Osteoblast (primary cell): Measurements from ENCODE around the gene FOXM1. TPM values are rescaled to one million over a fixed set of nuclear protein-coding genes. Genes with fewer than 3 reads are reported as not detected.
"Not testable (repeated sequence)": the region's sequence is repeated elsewhere in the genome, so short reads cannot be mapped to it uniquely, and the experiment has no call there.

Experiments
- DNase-seq: peaks from one replicate; pipeline ENCODE4 v3.0.0; 2011; ENCODE audit warnings: low spot score, mixed read lengths; ENCODE audit not compliant: insufficient read length; ENCODE audit errors: missing footprints
- H2AFZ ChIP-seq: 2 replicates; pipeline ENCODE4 v1.6.0; 2011; ENCODE audit warnings: mild to moderate bottlenecking, low read length
- H3K27ac ChIP-seq: 2 replicates; pipeline ENCODE4 v1.5.1; 2011; ENCODE audit warnings: mild to moderate bottlenecking, low read depth, low read length, moderate library complexity
- H3K27me3 ChIP-seq: 2 replicates; pipeline ENCODE4 v1.6.0; 2012; ENCODE audit warnings: mild to moderate bottlenecking, control low read depth, inconsistent platforms, low read length, moderate library complexity; ENCODE audit not compliant: insufficient read depth
- H3K36me3 ChIP-seq: 2 replicates; pipeline ENCODE4 v1.5.1; 2011; ENCODE audit warnings: mild to moderate bottlenecking, low read length, control low read depth, moderate library complexity; ENCODE audit not compliant: insufficient read depth
- H3K4me1 ChIP-seq: 2 replicates; pipeline ENCODE4 v1.5.1; 2011; ENCODE audit warnings: mild to moderate bottlenecking, low read length, control low read depth, moderate library complexity; ENCODE audit not compliant: insufficient read depth
- H3K4me2 ChIP-seq: 2 replicates; pipeline ENCODE4 v1.6.0; 2011; ENCODE audit warnings: mild to moderate bottlenecking, low read length; ENCODE audit not compliant: insufficient read depth
- H3K4me3 ChIP-seq: fragments of 200-600 bp; sonication (generic); 3 replicates; pipeline ENCODE4 v1.5.1; 2012; ENCODE audit warnings: mild to moderate bottlenecking, low read length, inconsistent platforms; ENCODE audit not compliant: insufficient read depth
- H3K79me2 ChIP-seq: 2 replicates; pipeline ENCODE4 v1.6.0; 2012; ENCODE audit warnings: mild to moderate bottlenecking, low read length, control low read depth, inconsistent platforms; ENCODE audit not compliant: insufficient read depth
- H3K9me3 ChIP-seq: 2 replicates; pipeline ENCODE4 v1.5.1; 2011; ENCODE audit warnings: low read depth, low read length, control low read depth
- H4K20me1 ChIP-seq: 2 replicates; pipeline ENCODE4 v1.6.0; 2012; ENCODE audit warnings: mild to moderate bottlenecking, low read length, control low read depth; ENCODE audit not compliant: insufficient read depth
- total RNA-seq: library from RNA; depleted of rRNA; stranded (reverse); fragments of >200 nt; gene quantifications from 2 replicates; pipeline ENCODE4 v1.2.3, GENCODE V29; 2012
- TF ChIP-seq, protein P1 (sequence below): IDR thresholded peaks from 2 replicates; pipeline ENCODE4 v1.5.1; 2011; ENCODE audit warnings: mild to moderate bottlenecking, low read depth, low read length, moderate library complexity; ENCODE audit errors: extremely low read depth

The FOXM1 gene
- total RNA-seq, 1 donor = 3.3 TPM

DNA sequence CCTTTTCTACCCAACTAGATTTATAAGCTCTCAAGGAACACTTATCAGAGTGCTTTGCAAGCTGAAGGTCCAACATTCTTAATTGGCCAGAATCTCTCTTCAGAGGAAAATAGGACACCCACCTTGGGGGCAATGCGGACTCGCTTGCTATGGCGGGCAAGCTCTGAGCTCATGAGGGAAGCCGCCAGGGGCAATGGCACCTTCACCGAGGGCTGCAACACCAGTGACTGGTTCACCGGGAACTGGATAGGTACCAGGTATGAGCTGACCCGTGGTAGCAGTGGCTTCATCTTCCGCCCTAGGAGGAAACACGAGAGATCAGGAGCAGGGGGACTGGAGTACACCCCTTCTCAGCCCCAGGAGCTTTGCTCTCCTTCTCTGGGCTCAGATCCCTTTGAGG lies 12.8 kb downstream of the FOXM1 start:
- TF ChIP-seq, protein P1, sequence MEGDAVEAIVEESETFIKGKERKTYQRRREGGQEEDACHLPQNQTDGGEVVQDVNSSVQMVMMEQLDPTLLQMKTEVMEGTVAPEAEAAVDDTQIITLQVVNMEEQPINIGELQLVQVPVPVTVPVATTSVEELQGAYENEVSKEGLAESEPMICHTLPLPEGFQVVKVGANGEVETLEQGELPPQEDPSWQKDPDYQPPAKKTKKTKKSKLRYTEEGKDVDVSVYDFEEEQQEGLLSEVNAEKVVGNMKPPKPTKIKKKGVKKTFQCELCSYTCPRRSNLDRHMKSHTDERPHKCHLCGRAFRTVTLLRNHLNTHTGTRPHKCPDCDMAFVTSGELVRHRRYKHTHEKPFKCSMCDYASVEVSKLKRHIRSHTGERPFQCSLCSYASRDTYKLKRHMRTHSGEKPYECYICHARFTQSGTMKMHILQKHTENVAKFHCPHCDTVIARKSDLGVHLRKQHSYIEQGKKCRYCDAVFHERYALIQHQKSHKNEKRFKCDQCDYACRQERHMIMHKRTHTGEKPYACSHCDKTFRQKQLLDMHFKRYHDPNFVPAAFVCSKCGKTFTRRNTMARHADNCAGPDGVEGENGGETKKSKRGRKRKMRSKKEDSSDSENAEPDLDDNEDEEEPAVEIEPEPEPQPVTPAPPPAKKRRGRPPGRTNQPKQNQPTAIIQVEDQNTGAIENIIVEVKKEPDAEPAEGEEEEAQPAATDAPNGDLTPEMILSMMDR = no peak
- Histone ChIP-seq H3K4me1 (no peaks in the 10 kb centered on the region), H3K4me2 (no peak overlapping the region), H3K27me3 (no peaks in the 10 kb centered on the region), H3K4me3 (no peak overlapping the region), H4K20me1 (no peaks in the 10 kb centered on the region), H3K9me3 (no peaks in the 10 kb centered on the region), H2AFZ (no peak overlapping the region), H3K79me2 (no peaks in the 10 kb centered on the region), H3K27ac (no peak overlapping the region), H3K36me3 (peaks cover 36% of the 10 kb centered on the region)
- no peak for DNase-seq

GRCh38 chr12:2863402-2863801 lies 13.6 kb downstream of the FOXM1 start:
- not testable (repeated sequence) for H4K20me1 ChIP-seq, H3K27me3 ChIP-seq, H3K9me3 ChIP-seq, H3K4me1 ChIP-seq, DNase-seq, H3K4me3 ChIP-seq, H3K79me2 ChIP-seq, H3K4me2 ChIP-seq, H2AFZ ChIP-seq, H3K27ac ChIP-seq
- H3K36me3 ChIP-seq = peaks cover 38% of the 10 kb centered on the region

DNA sequence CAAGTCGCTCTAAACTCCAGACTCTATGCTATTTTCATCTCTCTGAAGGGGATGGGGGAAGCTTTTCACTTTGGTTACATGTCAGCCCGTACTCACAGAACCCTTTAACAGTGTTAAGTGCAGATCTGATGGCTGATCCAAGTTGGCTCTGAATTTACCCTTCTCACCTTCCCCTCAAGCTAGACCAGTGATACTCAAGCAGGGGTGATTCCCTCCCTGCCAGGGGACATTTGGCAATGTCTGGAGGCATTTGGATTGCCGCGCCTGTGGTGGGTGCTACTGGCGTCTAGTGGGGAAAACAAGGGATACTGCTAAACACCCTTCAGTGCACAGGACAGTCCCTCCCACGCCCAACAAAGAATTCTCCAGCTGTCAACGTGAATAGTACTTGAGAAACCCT lies 14.1 kb downstream of the FOXM1 start:
- Histone ChIP-seq H3K79me2 (no peaks in the 10 kb centered on the region), H3K4me3 (no peak overlapping the region), H2AFZ (no peak overlapping the region), H4K20me1 (no peaks in the 10 kb centered on the region), H3K4me2 (no peak overlapping the region), H3K27ac (no peak overlapping the region), H3K27me3 (no peaks in the 10 kb centered on the region), H3K36me3 (peaks cover 33% of the 10 kb centered on the region), H3K9me3 (no peaks in the 10 kb centered on the region), H3K4me1 (no peaks in the 10 kb centered on the region)
- DNase-seq = no peak
- TF ChIP-seq, protein P1 = no peak

- no peaks in the 10 kb centered on the region for H3K27me3 ChIP-seq
- no peak overlapping the region for H3K4me3 ChIP-seq
- H3K36me3 ChIP-seq = peaks cover 20% of the 10 kb centered on the region
- H3K9me3 ChIP-seq = no peaks in the 10 kb centered on the region
- H3K79me2 ChIP-seq = no peaks in the 10 kb centered on the region
- no peaks in the 10 kb centered on the region for H3K4me1 ChIP-seq
- no peak overlapping the region for H2AFZ ChIP-seq
- no peak overlapping the region for H3K27ac ChIP-seq
- no peaks in the 10 kb centered on the region for H4K20me1 ChIP-seq
- no peak overlapping the region for H3K4me2 ChIP-seq
- no peak for DNase-seq
- TF ChIP-seq, protein P1 = no peak
These were observed 16.8 kb downstream of the FOXM1 start for GRCh38 chr12:2860170-2860569.
